ENCODE data around the gene DNAL1. TPM values are rescaled to one million over a fixed set of nuclear protein-coding genes. Genes with fewer than 3 reads are reported as not detected.

DNAL1 gene
- total and polyA plus RNA-seq, 2 experiments from 2014 or later = 6.0 to 6.9 TPM

- peaks cover 25% of the 10 kb centered on the region for H3K4me1 ChIP-seq (ENCODE audit: insufficient read depth)
- H4K20me1 ChIP-seq (ENCODE audit: insufficient read depth, poor library complexity, severe bottlenecking) = peaks cover 3% of the 10 kb centered on the region
- no peaks in the 10 kb centered on the region for H3K9me2 ChIP-seq (replicated peaks; ENCODE audit: insufficient read depth)
- 62% methylated on average over 41 of the region's 55 CpGs for WGBS (ENCODE audit: low lambda C conversion rate, missing lambda C conversion rate)
- H3K27ac ChIP-seq = peak overlapping the region; percentile 74
- no peak for TF ChIP-seq EZH2 (IDR thresholded peaks at IDR 0.05; ENCODE audit: borderline replicate concordance)
- TF ChIP-seq EZH2phosphoT487 (IDR thresholded peaks at IDR 0.05; ENCODE audit: low read depth, severe bottlenecking, unreplicated experiment) = no peak
- TF ChIP-seq CTCF (IDR thresholded peaks at IDR 0.05; ENCODE audit: poor library complexity) = no peak
- DNase-seq (ENCODE audit: low spot score) = no peak
- H3K9me3 ChIP-seq (ENCODE audit: low read depth) = no peaks in the 10 kb centered on the region
- H2AFZ ChIP-seq = no peak overlapping the region
- H3K36me3 ChIP-seq (replicated peaks; ENCODE audit: insufficient read depth, low read depth) = no peaks in the 10 kb centered on the region
- peak overlapping the region; percentile 67 for H3K4me2 ChIP-seq
- no peaks in the 10 kb centered on the region for H3K27me3 ChIP-seq
- no peak overlapping the region for H3K4me3 ChIP-seq
- H3K79me2 ChIP-seq = peaks cover 16% of the 10 kb centered on the region
These were observed 73.8 kb downstream of the DNAL1 start for GRCh38 chr14:73718418-73719251.

DNA sequence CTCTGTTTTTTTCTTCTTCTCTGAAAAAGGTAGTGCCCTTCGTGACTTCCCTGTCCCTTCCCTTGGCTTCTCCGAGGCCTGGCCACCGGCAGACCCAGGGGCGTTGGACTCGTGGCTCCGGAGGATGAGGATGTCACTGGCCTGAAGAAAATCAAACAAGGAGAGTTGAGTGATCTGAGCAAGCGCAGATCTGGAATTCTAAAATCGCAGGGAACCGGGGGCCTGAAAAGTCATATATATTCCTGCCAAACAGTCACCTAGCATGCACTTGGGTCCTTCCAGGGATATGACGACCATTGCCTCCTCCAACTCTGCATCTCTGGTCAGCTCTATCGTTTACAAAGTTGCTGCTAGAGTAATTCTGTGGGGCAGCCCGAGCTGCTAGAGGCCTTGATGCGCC, 74.6 kb downstream of the DNAL1 start:
- DNase-seq (ENCODE audit: low spot score) = no peak
- H3K9me2 ChIP-seq (replicated peaks; ENCODE audit: insufficient read depth) = no peaks in the 10 kb centered on the region
- no peak for TF ChIP-seq EZH2phosphoT487 (IDR thresholded peaks at IDR 0.05; ENCODE audit: low read depth, severe bottlenecking, unreplicated experiment)
- no peak for TF ChIP-seq CTCF (IDR thresholded peaks at IDR 0.05; ENCODE audit: poor library complexity)
- H3K27me3 ChIP-seq = no peaks in the 10 kb centered on the region
- peak overlapping the region; percentile 67 for H3K4me2 ChIP-seq
- WGBS (ENCODE audit: low lambda C conversion rate, missing lambda C conversion rate) = 87% methylated on average over 13 of the region's 13 CpGs
- H3K79me2 ChIP-seq = peaks cover 16% of the 10 kb centered on the region
- peaks cover 3% of the 10 kb centered on the region for H4K20me1 ChIP-seq (ENCODE audit: insufficient read depth, poor library complexity, severe bottlenecking)
- peak overlapping the region; percentile 74 for H3K27ac ChIP-seq
- no peaks in the 10 kb centered on the region for H3K9me3 ChIP-seq (ENCODE audit: low read depth)
- H3K4me3 ChIP-seq = no peak overlapping the region
- no peak overlapping the region for H2AFZ ChIP-seq
- peaks cover 30% of the 10 kb centered on the region for H3K4me1 ChIP-seq (ENCODE audit: insufficient read depth)
- no peaks in the 10 kb centered on the region for H3K36me3 ChIP-seq (replicated peaks; ENCODE audit: insufficient read depth, low read depth)

- H3K36me3 ChIP-seq (replicated peaks; ENCODE audit: insufficient read depth, low read depth) = no peaks in the 10 kb centered on the region
- H3K4me1 ChIP-seq (ENCODE audit: insufficient read depth) = peaks cover 32% of the 10 kb centered on the region
- no peaks in the 10 kb centered on the region for H3K9me3 ChIP-seq (ENCODE audit: low read depth)
- H3K9me2 ChIP-seq (replicated peaks; ENCODE audit: insufficient read depth) = no peaks in the 10 kb centered on the region
- peaks cover 16% of the 10 kb centered on the region for H3K79me2 ChIP-seq
- H4K20me1 ChIP-seq (ENCODE audit: insufficient read depth, poor library complexity, severe bottlenecking) = peaks cover 3% of the 10 kb centered on the region
- WGBS (ENCODE audit: low lambda C conversion rate, missing lambda C conversion rate) = 84% methylated on average over 8 of the region's 8 CpGs
- DNase-seq (ENCODE audit: low spot score) = no peak
- no peak overlapping the region for H3K4me2 ChIP-seq
- TF ChIP-seq CTCF (IDR thresholded peaks at IDR 0.05; ENCODE audit: poor library complexity) (no peak), EZH2phosphoT487 (IDR thresholded peaks at IDR 0.05; ENCODE audit: low read depth, severe bottlenecking, unreplicated experiment) (no peak), EZH2 (IDR thresholded peaks at IDR 0.05; ENCODE audit: borderline replicate concordance) (no peak)
- no peak overlapping the region for H2AFZ ChIP-seq
- H3K27ac ChIP-seq = no peak overlapping the region
- H3K4me3 ChIP-seq = no peak overlapping the region
- no peaks in the 10 kb centered on the region for H3K27me3 ChIP-seq
These were observed 75.0 kb downstream of the DNAL1 start for GRCh38 chr14:73719791-73720190.
